Measurements from ENCODE around the gene ASMT.
"Not testable (repeated sequence)": the region's sequence is repeated elsewhere in the genome, so short reads cannot be mapped to it uniquely, and the experiment has no call there.

Gene ASMT

DNA sequence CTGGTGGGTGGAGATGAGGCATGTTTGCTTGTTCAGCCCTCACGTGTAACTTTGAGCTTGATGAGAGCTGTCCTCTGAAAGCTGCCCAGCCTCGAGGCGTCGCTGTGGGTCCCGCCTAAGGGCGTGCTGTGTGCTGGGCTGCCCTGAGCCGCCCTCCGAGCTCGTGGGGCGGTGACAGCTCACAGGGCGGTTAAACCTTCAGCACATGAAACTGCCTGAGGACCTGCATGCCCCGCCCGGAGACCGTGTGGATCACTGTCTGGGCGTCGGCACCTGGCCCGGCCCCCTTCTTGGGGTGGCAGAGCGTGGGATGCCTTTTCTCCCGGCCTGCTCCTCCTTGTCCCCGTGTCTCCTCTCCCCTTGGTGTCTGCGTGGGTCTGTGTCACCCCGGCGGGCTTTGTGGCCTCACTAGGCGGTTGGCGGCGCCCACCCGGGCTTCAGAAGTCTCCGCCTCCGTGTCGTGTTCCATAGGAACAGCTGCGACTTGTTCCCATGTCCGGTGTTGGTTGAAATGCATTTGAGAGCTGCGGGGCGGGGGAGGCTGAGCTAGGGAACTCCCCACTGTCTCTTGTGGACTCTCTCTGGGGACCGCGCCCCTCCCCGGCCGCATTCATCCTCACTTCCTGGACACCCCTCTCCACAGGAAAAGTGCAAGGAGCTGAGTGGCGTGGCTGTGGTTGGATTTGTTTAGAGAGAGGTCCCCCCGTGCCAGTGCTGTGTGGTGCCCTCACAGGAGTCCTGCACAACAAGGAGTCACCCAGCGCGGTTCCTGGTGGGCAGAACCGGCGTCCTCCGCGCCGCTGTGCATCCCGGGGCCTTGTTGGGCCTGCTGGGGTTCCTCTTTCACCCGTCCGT, 16.6 kb upstream of the ASMT start:
- no peak for DNase-seq (ENCODE audit: low read depth in 2 of 2)

DNA sequence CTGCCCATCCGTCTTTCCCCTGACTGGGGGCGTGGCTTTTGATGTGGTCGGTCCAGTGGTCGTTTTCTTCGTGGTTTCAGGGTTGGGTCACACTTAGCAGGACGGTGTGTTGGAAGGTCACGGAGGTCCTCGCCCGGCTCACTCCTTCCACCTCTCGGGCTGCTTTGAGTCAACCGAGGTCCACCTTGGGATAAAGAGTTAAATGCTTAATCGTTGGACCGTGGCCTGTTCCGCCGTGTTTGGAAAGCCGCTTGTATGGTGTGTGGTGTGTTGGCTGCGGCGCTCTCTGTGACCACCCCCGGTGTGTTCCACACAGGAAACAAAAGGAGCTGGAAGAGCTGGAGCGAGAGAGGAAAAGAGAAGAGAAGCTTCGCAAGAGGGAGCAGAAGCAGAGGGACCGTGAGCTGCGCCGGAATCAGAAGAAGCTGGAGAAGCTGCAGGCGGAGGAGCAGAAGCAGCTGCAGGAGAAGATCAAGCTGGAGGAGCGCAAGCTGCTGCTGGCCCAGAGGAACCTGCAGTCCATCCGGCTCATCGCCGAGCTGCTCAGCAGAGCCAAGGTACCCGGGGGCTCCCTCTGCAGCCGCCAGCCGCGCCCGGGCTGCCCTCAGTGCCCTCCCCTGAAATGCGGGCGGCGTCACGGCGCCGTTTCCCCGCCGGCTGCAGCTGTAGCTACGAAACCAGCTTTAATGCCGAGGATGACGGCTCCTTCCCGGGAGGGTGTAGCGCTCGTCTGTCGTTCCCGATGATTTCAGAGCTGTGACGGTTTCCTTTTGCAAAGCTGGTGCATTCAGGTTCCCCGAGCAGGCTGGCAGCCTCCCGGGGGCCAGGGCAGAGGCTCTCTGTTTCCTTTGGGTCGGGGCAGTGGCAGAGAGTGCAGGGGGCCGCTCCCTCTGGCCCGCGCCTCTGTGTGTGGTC, 15.7 kb upstream of the ASMT start:
- DNase-seq (ENCODE audit: low read depth in 2 of 2): no peak

DNA sequence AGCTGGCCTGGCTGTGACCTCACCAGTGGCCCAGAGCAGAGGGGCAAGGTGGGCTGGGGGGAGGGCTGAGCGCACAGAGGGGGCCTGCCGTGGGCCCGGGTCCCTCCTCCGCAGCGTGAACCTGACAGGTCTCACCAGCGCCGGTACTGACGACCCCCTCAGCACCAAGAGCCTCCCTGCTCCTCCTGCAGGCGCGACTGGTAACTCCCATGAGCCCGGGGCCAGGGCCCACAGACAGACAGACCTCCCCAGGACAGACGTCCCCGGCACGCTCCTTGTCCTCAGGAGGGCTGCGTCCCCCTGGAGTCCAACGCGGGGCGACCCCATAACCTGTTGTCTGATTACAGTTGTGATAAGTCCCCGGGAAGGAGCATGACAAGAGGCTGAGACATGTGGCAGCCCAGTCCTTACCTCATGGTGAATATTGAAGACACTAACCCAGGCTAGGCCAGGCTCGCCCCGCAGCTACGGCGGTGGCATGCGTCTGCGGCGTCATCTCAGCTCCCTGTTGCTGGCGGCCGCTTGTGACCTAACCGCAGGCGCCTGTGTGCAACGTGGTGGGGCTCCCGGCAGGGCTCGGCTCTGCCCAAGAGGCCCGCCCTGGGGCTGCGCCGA, 15.0 kb upstream of the ASMT start:
- DNase-seq (ENCODE audit: low read depth in 2 of 2): no peak

DNA sequence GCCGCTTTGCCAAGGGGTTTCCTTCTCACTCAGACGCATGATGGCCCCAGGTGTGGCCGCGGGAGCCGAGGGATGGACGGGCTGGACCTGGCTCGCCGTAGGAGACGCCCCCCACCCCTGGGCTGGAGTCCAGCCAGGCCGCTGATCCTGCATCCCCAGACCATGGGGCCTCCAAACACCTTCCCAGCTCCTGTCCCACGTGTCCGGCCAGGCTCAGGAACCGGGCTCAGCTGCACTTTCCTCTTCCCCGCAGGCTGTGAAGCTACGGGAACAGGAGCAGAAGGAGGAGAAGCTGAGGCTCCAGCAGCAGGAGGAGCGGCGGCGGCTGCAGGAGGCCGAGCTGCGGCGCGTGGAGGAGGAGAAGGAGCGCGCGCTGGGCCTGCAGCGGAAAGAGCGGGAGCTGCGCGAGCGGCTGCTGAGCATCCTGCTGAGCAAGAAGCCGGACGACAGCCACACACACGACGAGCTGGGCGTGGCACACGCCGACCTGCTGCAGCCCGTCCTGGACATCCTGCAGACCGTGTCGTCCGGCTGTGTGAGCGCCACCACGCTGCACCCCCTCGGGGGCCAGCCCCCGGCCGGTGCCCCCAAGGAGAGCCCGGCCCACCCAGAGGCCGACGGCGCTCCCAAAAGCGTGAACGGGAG, 14.3 kb upstream of the ASMT start:
- DNase-seq (ENCODE audit: low read depth in 2 of 2): no peak

DNA sequence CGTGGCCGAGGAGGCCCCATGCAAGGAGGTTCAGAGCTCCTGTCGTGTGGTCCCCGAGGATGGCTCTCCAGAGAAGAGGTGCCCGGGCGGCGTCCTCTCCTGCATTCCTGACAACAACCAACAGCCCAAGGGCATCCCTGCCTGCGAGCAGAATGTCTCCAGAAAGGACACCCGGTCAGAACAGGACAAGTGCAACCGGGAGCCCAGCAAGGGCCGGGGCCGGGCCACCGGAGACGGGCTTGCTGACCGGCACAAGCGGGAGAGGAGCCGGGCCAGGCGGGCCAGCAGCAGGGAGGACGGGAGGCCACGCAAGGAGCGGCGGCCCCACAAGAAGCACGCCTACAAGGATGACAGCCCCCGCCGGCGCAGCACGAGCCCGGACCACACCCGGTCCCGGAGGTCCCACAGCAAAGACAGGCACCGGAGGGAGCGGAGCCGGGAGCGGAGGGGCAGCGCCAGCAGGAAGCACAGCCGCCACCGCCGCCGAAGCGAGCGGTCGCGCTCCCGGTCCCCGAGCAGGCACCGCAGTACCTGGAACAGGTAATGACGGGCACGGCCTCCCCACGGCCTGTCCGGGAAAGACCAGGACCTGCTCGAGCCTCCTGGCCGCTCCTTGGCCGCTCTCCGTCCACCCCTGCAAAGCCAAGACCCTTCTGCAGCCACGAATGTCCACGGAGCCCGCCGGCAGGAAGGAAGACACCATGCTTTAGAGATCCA, 13.7 kb upstream of the ASMT start:
- no peak for DNase-seq (ENCODE audit: low read depth in 2 of 2)

DNA sequence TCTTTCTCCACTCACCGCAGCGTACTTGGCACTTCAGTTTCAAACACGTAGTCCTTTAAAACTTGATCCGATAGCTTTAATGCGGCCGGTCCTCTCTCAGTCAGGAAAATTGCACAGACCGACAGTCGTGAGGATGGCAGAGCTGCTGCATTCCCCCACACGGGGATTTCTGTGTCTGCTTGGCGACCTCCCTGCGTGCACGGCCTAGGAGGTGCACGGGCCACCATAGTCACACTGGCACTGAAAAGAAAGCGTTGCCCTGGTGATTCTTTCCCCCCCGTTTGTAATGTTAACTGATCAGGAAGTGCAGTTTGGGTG, 13.1 kb upstream of the ASMT start:
- no peak for DNase-seq (ENCODE audit: low read depth in 2 of 2)

DNA sequence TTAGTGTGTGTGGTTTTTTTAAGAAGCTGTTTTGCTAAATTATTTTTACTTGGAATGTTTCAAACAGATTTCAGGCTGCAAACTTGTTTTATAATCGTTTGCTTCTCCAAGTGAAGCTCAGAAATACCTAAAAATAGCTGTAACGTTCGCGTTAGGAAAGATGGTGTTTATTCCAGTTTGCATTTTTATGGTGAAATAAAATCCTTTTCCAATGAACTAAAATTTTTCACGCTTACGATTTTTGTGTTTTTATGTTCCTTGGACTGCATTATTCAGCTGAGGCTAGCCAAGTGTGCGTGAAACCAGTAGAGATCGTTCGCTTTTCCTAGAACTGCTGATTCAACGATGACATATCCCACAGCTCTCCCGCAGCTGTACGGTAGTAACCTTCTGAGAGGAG, 12.6 kb upstream of the ASMT start:
- DNase-seq (ENCODE audit: low read depth in 2 of 2): no peak

DNA sequence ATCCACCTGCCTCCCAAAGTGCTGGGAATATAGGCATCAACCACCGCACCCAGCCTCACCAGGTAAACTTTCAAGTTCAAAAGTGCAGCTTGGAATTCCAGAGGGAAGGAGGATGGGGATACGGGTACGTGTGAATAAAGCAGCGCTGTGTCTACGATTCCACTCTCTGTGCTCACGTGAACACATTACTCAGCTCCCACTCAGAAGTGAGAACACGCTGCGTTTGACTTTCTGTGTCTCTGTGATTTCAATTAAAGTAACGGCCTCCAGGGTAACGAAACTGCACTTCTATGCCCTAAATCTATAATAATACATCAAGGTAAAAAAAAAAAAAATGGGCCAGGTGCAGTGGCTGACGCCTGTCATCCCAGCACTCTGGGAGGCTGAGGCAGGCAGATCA, 8.4 kb upstream of the ASMT start:
- DNase-seq (ENCODE audit: low read depth in 2 of 2): no peak

DNA sequence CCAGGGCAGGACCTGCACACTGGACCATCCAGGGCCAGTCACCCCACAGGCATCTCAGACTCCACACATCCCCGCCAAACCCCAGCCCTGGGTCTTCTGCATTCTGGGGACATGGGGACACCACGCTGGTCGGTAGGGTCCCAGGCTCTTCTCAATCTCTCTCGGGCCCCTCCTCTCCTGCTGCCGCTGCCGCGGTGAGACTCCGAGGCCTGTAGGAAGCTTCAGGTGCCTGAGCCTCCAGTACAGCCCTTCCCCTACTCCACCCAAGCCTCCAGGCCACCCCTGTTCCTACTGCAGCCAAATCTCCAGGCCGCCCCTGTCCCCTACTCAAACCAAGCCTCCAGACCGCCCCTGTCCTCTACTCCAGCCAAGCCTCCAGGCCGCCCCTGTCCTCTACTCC, 5.5 kb upstream of the ASMT start:
- DNase-seq (ENCODE audit: low read depth in 2 of 2): no peak

DNA sequence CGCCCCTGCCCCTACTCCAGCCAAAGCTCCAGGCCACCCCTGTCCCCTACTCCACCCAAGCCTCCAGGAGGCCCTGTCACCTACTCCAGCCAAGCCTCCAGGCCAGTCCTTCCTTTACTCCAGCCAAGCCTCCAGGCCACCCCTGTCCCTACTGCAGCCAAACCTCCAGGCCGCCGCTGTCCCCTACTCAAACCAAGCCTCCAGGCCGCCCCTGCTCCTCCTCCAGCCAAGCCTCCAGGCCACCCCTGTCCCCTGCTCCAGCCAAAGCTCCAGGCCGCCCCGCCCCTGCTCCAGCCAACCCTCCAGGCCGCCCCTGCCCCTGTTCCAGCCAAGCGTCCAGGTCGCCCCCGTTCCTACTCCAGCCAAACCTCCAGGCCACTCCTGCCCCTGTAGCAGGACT, 5.1 kb upstream of the ASMT start:
- DNase-seq (ENCODE audit: low read depth in 2 of 2): no peak

DNA sequence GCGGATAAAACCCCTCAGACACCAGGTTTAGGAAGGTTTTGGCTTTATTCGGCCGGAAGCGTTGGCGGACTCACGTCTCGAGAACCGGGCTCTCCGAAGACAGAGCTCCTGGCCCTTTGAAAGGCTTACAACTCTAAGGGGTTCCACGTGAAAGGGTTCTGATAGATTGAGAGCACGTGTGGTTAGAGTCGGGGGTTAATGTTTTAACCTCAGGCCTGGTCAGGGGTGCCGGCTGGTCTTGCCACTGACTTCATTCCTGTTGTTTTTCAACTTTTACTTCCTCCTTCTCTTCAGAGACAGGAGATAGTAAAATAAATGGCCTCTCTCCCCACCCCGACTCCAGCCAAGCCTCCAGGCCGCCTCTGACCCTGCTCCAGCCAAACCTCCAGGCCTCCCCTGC, 4.7 kb upstream of the ASMT start:
- DNase-seq (ENCODE audit: low read depth in 2 of 2): no peak

DNA sequence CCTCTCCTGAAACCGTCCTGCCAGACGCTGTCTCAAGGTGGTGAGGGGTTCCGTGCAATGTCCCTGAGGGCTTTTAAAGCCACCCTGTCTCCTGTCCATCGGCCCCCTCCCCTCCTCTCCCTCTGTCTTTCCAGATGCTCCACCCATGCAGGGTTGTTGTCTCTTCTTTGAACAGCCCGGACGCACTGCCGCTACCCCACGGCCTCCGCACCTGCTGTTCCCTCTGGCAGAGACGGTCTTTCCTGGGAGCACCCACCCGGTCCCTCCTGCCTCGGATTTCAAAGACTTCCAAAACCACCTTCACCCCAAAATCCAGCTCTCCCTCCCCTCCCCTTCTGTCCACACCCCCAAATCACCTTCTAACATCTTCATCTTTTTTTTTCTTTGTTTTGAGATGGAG, 4.1 kb upstream of the ASMT start:
- DNase-seq (ENCODE audit: low read depth in 2 of 2): no peak

DNA sequence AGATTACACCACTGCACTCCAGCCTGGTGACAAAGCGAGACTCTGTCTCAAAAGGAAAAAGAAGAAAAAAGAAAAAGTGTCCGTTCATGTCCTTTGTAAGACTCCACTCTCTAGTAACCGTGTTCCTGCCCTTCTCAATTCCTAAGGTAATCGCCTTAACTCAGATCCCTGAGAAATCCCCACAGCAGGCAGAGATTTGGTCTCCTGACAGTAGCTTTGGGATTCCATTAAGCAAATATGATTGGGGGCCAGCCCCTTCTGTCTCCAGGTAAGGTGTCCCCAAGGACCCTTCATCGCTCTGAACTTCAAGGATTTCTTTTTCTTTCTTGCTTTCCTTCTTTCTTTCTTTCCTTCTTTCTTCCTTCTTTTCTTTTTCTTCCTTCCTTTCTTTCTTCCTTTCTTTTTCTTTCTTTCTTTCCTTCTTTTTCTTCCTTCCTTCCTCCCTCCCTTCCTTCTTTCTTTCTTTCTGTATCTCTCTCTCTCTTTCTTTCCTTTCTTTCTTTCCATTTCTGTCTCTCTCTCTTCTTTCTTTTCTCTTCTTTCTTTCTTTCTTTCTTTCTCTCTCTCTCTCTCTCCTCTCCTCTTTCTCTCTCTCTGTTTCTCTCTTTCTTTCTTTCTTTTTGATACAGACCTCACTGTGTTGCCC, 2.1 kb upstream of the ASMT start:
- DNase-seq (ENCODE audit: low read depth in 2 of 2): no peak

DNA sequence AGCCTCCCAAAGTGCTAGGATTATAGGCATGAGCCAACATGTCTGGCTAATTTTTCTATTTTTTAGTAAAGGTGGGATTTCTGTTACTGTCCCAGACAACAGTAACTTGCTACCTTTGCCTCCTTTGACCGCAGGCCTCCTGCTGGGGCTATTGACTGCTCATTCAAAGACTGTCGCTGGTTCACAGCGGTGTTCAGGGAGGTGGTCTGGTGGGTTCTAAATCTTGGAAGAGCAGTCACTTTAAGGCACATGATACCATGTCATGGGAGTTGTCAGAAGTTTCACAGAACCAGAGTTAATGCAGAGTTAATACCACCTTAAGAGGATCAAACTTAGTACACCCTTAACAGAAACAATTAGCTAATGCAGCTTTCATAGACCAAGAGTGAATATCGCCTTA, 3.8 kb downstream of the ASMT start:
- DNase-seq (ENCODE audit: low read depth in 2 of 2): no peak

DNA sequence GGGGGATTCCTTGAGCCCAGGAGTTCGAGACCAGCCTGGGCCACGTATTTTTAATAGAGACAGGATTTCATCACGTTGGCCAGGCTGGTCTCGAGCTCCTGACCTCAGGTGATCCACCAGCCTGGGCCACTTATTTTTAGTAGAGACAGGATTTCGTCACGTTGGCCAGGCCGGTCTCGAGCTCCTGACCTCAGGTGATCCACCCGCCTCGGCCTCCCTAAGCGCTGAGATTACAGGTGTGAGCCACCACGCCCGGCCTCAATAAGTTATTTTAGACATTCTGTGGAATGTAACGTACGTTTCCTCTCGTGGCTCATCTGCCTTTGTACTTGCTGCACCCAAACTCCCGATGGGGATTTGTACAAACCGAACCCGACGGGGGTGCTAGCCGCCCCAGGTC, 8.8 kb downstream of the ASMT start:
- DNase-seq (ENCODE audit: low read depth in 2 of 2): no peak

DNA sequence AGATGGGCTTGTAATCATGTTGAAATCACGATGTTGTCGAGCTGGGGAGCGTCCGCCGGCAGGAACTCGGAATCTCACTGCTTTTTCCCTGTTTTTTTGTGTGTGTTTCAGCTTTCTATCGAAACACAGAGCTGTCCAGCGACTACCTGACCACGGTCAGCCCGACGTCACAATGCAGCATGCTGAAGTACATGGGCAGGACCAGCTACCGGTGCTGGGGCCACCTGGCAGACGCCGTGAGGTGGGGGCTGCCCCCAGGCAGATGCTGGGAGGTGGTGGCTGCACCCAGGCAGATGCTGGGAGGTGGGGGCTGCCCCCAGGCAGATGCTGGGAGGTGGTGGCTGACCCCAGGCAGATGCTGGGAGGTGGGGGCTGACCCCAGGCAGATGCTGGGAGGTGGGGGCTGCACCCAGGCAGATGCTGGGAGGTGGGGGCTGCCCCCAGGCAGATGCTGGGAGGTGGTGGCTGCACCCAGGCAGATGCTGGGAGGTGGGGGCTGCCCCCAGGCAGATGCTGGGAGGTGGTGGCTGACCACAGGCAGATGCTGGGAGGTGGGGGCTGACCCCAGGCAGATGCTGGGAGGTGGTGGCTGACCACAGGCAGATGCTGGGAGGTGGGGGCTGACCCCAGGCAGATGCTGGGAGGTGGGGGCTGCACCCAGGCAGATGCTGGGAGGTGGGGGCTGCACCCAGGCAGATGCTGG, 9.4 kb downstream of the ASMT start:
- DNase-seq (ENCODE audit: low read depth in 2 of 2): not testable (repeated sequence)

DNA sequence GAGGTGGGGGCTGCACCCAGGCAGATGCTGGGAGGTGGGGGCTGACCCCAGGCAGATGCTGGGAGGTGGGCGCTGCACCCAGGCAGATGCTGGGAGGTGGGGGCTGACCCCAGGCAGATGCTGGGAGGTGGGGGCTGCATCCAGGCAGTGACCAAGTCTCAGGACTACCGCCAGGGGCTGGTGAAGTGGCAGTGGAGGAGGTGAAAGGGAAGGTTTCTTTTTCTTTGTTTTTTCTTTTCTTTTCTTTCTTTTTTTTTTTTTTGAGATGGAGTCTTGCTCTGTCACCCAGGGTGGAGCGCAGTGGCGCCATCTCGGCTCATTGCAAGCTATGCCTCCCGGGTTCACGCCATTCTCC, 10.0 kb downstream of the ASMT start:
- DNase-seq (ENCODE audit: low read depth in 2 of 2): not testable (repeated sequence)

DNA sequence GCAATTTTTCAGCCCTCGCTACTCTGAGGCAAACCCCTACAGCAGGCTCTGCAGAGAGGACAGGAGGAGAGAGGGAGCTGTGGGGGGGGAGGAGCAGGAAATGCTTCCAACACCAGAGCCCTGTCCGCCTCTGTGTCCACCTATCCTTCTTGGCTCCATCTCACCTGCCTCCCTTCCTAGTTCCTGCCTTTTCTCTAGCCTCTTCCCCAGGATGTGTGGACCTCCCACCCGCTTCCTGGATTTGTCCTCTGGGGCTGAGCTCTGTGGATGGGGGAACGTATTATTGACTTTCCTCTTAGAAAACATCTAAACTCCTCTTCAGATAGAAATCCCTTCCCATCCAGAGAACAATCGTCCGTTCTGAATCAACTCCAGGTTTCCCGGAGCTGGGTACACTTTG, 14.4 kb downstream of the ASMT start:
- no peak for DNase-seq (ENCODE audit: low read depth in 2 of 2)

DNA sequence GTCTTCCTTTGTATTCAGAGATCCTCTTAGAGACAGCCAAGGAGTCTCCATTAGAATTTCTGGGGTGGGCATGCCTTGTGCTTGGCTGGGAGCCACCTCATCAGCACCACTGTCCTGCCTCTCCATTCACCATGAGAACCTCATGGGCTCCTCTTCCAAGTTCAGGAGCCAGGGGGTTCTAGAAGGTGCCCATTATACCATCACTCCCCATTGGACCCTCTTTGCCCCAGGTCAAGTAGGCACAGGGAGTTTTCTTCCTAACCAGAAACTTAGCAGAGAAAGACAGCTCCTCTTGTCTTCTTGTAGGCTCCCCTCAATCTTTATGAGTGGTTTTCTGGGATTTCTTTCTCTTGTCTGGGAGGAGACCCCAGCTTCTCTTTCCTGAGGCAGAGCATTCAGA, 31.1 kb downstream of the ASMT start:
- no peak for DNase-seq (ENCODE audit: low read depth in 2 of 2)

DNA sequence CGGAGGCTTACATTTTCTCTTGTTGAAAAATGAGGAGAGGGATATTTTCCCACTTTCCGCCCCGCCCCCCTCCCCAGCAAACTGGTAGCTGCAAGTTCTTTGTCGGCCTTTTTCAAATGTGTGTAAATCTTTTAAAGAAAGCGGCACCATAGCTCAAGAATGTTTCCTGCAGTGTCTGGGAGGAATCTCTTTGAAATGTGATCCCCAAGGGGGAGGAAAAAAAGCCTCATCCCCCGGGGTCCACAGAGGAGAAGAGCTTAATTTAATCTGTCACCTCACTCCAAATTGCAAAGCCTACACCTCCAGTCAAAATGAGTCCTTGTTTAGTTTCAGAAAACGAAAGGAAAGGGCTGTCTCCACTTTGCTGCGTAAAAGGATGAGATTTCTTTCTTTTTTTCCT, 34.8 kb downstream of the ASMT start:
- DNase-seq (ENCODE audit: low read depth in 2 of 2): no peak

All from stimulated activated CD8-positive, alpha-beta memory T cell treated with anti-CD3 and anti-CD28 coated beads, Interleukin-2, amount 100 ng/mL, for 1 hour (primary cell).